Stimulated activated naive B cell treated with anti-CD40 and anti-IgM and Interleukin-4, amounts not matched to agents 10 μg/mL and 1 μg/mL and 100 μg/mL, for 72 hours (primary cell): ENCODE data around the gene CBY1.
"Not testable (repeated sequence)": the region's sequence is repeated elsewhere in the genome, so short reads cannot be mapped to it uniquely, and the experiment has no call there.

Experiments
- ATAC-seq, 2 donors: fragments of 150-1000 bp; cut with Tn5 transposase; replicated peaks; 2 replicates each; pipeline ENCODE4 v1.10.0; 2021; ENCODE audit warnings: moderate library complexity in 1 of 2
- DNase-seq: peaks from one replicate; pipeline ENCODE4 v3.0.0; 2021
- H3K27ac Mint-ChIP-seq: one replicate; pipeline ENCODE4 v1.8.0; 2022; ENCODE audit warnings: mild to moderate bottlenecking, mixed read lengths
- H3K27me3 Mint-ChIP-seq, 2 donors: one replicate each; pipeline ENCODE4 v1.8.0; 2022; ENCODE audit warnings: mixed read lengths in 2 of 2
- H3K36me3 Mint-ChIP-seq, 2 donors: one replicate each; pipeline ENCODE4 v1.8.0; 2022; ENCODE audit warnings: mixed read lengths in 2 of 2, mild to moderate bottlenecking in 1 of 2
- H3K4me1 Mint-ChIP-seq, 2 donors: one replicate each; pipeline ENCODE4 v1.8.0; 2022; ENCODE audit warnings: mixed read lengths in 2 of 2, mild to moderate bottlenecking in 1 of 2
- H3K4me3 Mint-ChIP-seq, 2 donors: one replicate each; pipeline ENCODE4 v1.8.0; 2022; ENCODE audit warnings: mild to moderate bottlenecking in 2 of 2, mixed read lengths in 2 of 2, moderate library complexity in 1 of 2
- H3K9me3 Mint-ChIP-seq, 2 donors: one replicate each; pipeline ENCODE4 v1.8.0; 2022; ENCODE audit warnings: mixed read lengths in 2 of 2, mild to moderate bottlenecking in 1 of 2

Gene CBY1

GRCh38 chr22:38656256-38657044, at the start of gene CBY1, which contains the start of gene FAM227A:
CBY1 (plus strand) TSS chr22:38656638; CDS start chr22:38668055, 11,417 bp downstream.
FAM227A (minus strand) TSS chr22:38656392; CDS start chr22:38650168, 6,224 bp downstream.
- no peaks in the 10 kb centered on the region for H3K36me3 Mint-ChIP-seq
- no peaks in the 10 kb centered on the region for H3K9me3 Mint-ChIP-seq
- peak; percentile 81 for DNase-seq
- peaks cover 5 to 20% of the 10 kb centered on the region in 2 donors for H3K4me1 Mint-ChIP-seq
- peak within 1 kb of the TSS; percentile 96 for H3K4me3 Mint-ChIP-seq
- ATAC-seq, result peak; percentile 89 to 91
- H3K27me3 Mint-ChIP-seq, result no peaks in the 10 kb centered on the region
- H3K27ac Mint-ChIP-seq, result peak within 1 kb of the TSS; percentile 100

- H3K4me3 Mint-ChIP-seq, result no peak overlapping the region
- H3K4me1 Mint-ChIP-seq, result no peaks in the 10 kb centered on the region
- H3K27me3 Mint-ChIP-seq, result peaks cover 6 to 8% of the 10 kb centered on the region in 2 donors
Observed at GRCh38 chr22:38607680-38608079, 48.8 kb upstream of the CBY1 start.

GRCh38 chr22:38608992-38609750, 47.3 kb upstream of the CBY1 start:
- DNase-seq (no peak), ATAC-seq (no peak)
- H3K36me3 Mint-ChIP-seq, result no peaks in the 10 kb centered on the region
- peaks cover 0 to 2% of the 10 kb centered on the region in 2 donors for H3K9me3 Mint-ChIP-seq
- H3K4me3 Mint-ChIP-seq, result no peak overlapping the region
- no peak overlapping the region for H3K27ac Mint-ChIP-seq
- no peaks in the 10 kb centered on the region for H3K4me1 Mint-ChIP-seq
- H3K27me3 Mint-ChIP-seq, result peaks cover 4 to 6% of the 10 kb centered on the region in 2 donors

More at GRCh38 chr22:38607680-38608079, 48.8 kb upstream of the CBY1 start:
- no peak for DNase-seq
- Mint-ChIP-seq H3K27ac (no peak overlapping the region), H3K9me3 (peaks cover 0 to 2% of the 10 kb centered on the region in 2 donors), H3K36me3 (no peaks in the 10 kb centered on the region)
- ATAC-seq, result no peak

GRCh38 chr22:38610234-38610633, 46.2 kb upstream of the CBY1 start:
- Mint-ChIP-seq H3K27ac (no peak overlapping the region), H3K4me1 (no peaks in the 10 kb centered on the region), H3K9me3 (peaks cover 0 to 2% of the 10 kb centered on the region in 2 donors), H3K36me3 (no peaks in the 10 kb centered on the region), H3K27me3 (peaks cover 7 to 8% of the 10 kb centered on the region in 2 donors), H3K4me3 (no peak overlapping the region)
- no peak for DNase-seq
- ATAC-seq, result no peak

- ATAC-seq, result no peak
- H3K4me1 Mint-ChIP-seq, result no peaks in the 10 kb centered on the region
- peaks cover 0 to under 1% of the 10 kb centered on the region in 2 donors for H3K36me3 Mint-ChIP-seq
- DNase-seq, result no peak
- no peak overlapping the region for H3K4me3 Mint-ChIP-seq
- peaks cover 15 to 17% of the 10 kb centered on the region in 2 donors for H3K27me3 Mint-ChIP-seq
- no peak overlapping the region for H3K27ac Mint-ChIP-seq
- peaks cover 0 to 2% of the 10 kb centered on the region in 2 donors for H3K9me3 Mint-ChIP-seq
Observed at GRCh38 chr22:38611559-38611958, 44.9 kb upstream of the CBY1 start.

- no peaks in the 10 kb centered on the region for H3K4me1 Mint-ChIP-seq
- peaks cover 0 to 3% of the 10 kb centered on the region in 2 donors for H3K36me3 Mint-ChIP-seq
- H3K9me3 Mint-ChIP-seq, result peaks cover 0 to 2% of the 10 kb centered on the region in 2 donors
- DNase-seq, result no peak
- no peak overlapping the region for H3K27ac Mint-ChIP-seq
- no peak for ATAC-seq
- peaks cover 20 to 21% of the 10 kb centered on the region in 2 donors for H3K27me3 Mint-ChIP-seq
- no peak overlapping the region for H3K4me3 Mint-ChIP-seq
Observed at GRCh38 chr22:38612217-38613006, 44.0 kb upstream of the CBY1 start.

GRCh38 chr22:38613588-38613987, 42.9 kb upstream of the CBY1 start:
- no peak overlapping the region for H3K27ac Mint-ChIP-seq
- peaks cover 20 to 29% of the 10 kb centered on the region in 2 donors for H3K27me3 Mint-ChIP-seq
- no peaks in the 10 kb centered on the region for H3K4me1 Mint-ChIP-seq
- peaks cover 0 to 10% of the 10 kb centered on the region in 2 donors for H3K36me3 Mint-ChIP-seq
- DNase-seq, result no peak
- no peak overlapping the region for H3K4me3 Mint-ChIP-seq
- no peak for ATAC-seq
- H3K9me3 Mint-ChIP-seq, result peaks cover 3 to 5% of the 10 kb centered on the region in 2 donors

GRCh38 chr22:38614332-38615063, 41.9 kb upstream of the CBY1 start:
- Mint-ChIP-seq H3K27ac (no peak overlapping the region), H3K4me3 (no peak overlapping the region), H3K9me3 (peaks cover 3 to 5% of the 10 kb centered on the region in 2 donors), H3K36me3 (peaks cover 0 to 10% of the 10 kb centered on the region in 2 donors), H3K27me3 (peaks cover 18 to 29% of the 10 kb centered on the region in 2 donors), H3K4me1 (no peaks in the 10 kb centered on the region)
- ATAC-seq (no peak), DNase-seq (no peak)

- not testable (repeated sequence) for H3K36me3 Mint-ChIP-seq, DNase-seq, H3K4me3 Mint-ChIP-seq, ATAC-seq, H3K27ac Mint-ChIP-seq, H3K9me3 Mint-ChIP-seq, H3K4me1 Mint-ChIP-seq
- H3K27me3 Mint-ChIP-seq, result peaks cover 20 to 29% of the 10 kb centered on the region in 2 donors
Observed at GRCh38 chr22:38615064-38615405, 41.4 kb upstream of the CBY1 start.

- peaks cover 3% of the 10 kb centered on the region in 2 donors for H3K9me3 Mint-ChIP-seq
- peaks cover 0 to 10% of the 10 kb centered on the region in 2 donors for H3K36me3 Mint-ChIP-seq
- H3K4me1 Mint-ChIP-seq, result no peaks in the 10 kb centered on the region
- H3K4me3 Mint-ChIP-seq, result no peak overlapping the region
- no peak overlapping the region for H3K27ac Mint-ChIP-seq
- DNase-seq (no peak), ATAC-seq (no peak)
- peaks cover 20 to 23% of the 10 kb centered on the region in 2 donors for H3K27me3 Mint-ChIP-seq
Observed at GRCh38 chr22:38618258-38618657, 38.2 kb upstream of the CBY1 start.

- H3K36me3 Mint-ChIP-seq, result peaks cover 0 to 10% of the 10 kb centered on the region in 2 donors
- no peak for ATAC-seq
- no peak for DNase-seq
- peaks cover 21 to 23% of the 10 kb centered on the region in 2 donors for H3K27me3 Mint-ChIP-seq
- peaks cover 3% of the 10 kb centered on the region in 2 donors for H3K9me3 Mint-ChIP-seq
- H3K27ac Mint-ChIP-seq, result no peak overlapping the region
- H3K4me1 Mint-ChIP-seq, result no peaks in the 10 kb centered on the region
- no peak overlapping the region for H3K4me3 Mint-ChIP-seq
Observed at GRCh38 chr22:38618682-38619081, 37.8 kb upstream of the CBY1 start.

GRCh38 chr22:38623351-38623750, 33.1 kb upstream of the CBY1 start:
- H3K27ac Mint-ChIP-seq, result no peak overlapping the region
- ATAC-seq (no peak), DNase-seq (no peak)
- no peaks in the 10 kb centered on the region for H3K4me1 Mint-ChIP-seq
- H3K9me3 Mint-ChIP-seq, result peaks cover under 1 to 1% of the 10 kb centered on the region in 2 donors
- peaks cover 0 to 7% of the 10 kb centered on the region in 2 donors for H3K27me3 Mint-ChIP-seq
- no peak overlapping the region for H3K4me3 Mint-ChIP-seq
- peaks cover 0 to 1% of the 10 kb centered on the region in 2 donors for H3K36me3 Mint-ChIP-seq

GRCh38 chr22:38628444-38628843, 28.0 kb upstream of the CBY1 start:
- no peaks in the 10 kb centered on the region for H3K9me3 Mint-ChIP-seq
- H3K4me3 Mint-ChIP-seq, result no peak overlapping the region
- H3K4me1 Mint-ChIP-seq, result no peaks in the 10 kb centered on the region
- no peaks in the 10 kb centered on the region for H3K36me3 Mint-ChIP-seq
- DNase-seq (no peak), ATAC-seq (no peak)
- H3K27ac Mint-ChIP-seq, result no peak overlapping the region
- H3K27me3 Mint-ChIP-seq, result peaks cover 0 to 4% of the 10 kb centered on the region in 2 donors
